ENCODE data around the gene CWC25. TPM values are rescaled to one million over a fixed set of nuclear protein-coding genes. Genes with fewer than 3 reads are reported as not detected.
A peak's percentile ranks its signal among the peaks of the same experiment; 100 is the strongest.

The CWC25 gene
- total and polyA plus RNA-seq, 4 donors: 20.1 to 21.4 (median 21.2) TPM

GRCh38 chr17:38852771-38853291 lies 27.7 kb upstream of the CWC25 start:
- no peak for ATAC-seq (ENCODE audit: insufficient read depth, low FRiP score)
- DNase-seq: peak in 2 of 3 donors; percentile 22 to 36
- Histone ChIP-seq H3K27me3 (ENCODE audit: control insufficient read depth in 3 of 3, insufficient read depth in 3 of 3, low read length in 2 of 3) (no peaks in the 10 kb centered on the region), H3K36me3 (ENCODE audit: control insufficient read depth in 4 of 4, insufficient read depth in 4 of 4, low read length in 4 of 4) (peaks cover 26 to 39% (median 39%) of the 10 kb centered on the region in 4 donors), H3K27ac (ENCODE audit: low read depth in 1 of 2, low read length in 1 of 2) (peak overlapping the region; percentile 55 to 96), H3K4me1 (ENCODE audit: control insufficient read depth in 5 of 5, insufficient read depth in 5 of 5, low read length in 5 of 5) (peaks cover 3 to 18% (median 14%) of the 10 kb centered on the region in 5 donors), H3K9ac (ENCODE audit: insufficient read depth in 1 of 2, low read length in 2 of 2) (peak overlapping the region; percentile 99 to 100), H3K4me3 (peak overlapping the region; percentile 70), H3K9me3 (ENCODE audit: control insufficient read depth in 4 of 4, insufficient read depth in 3 of 4, low read length in 3 of 4) (no peaks in the 10 kb centered on the region)
- WGBS, 2 donors: 0 to 1% methylated on average over 19 of the region's 19 CpGs
- no peak for TF ChIP-seq CTCF (IDR thresholded peaks at IDR 0.05; ENCODE audit: control extremely low read depth, extremely low read depth)

- no peaks in the 10 kb centered on the region for H3K9me3 ChIP-seq (ENCODE audit: control insufficient read depth in 4 of 4, insufficient read depth in 3 of 4, low read length in 3 of 4)
- no peak for DNase-seq
- peaks cover 3 to 18% (median 14%) of the 10 kb centered on the region in 5 donors for H3K4me1 ChIP-seq (ENCODE audit: control insufficient read depth in 5 of 5, insufficient read depth in 5 of 5, low read length in 5 of 5)
- H3K27me3 ChIP-seq (ENCODE audit: control insufficient read depth in 3 of 3, insufficient read depth in 3 of 3, low read length in 2 of 3): no peaks in the 10 kb centered on the region
- no peak for TF ChIP-seq CTCF (IDR thresholded peaks at IDR 0.05; ENCODE audit: control extremely low read depth, extremely low read depth)
- ATAC-seq (ENCODE audit: insufficient read depth, low FRiP score): no peak
- WGBS, 2 donors: 34 to 51% methylated on average over 2 of the region's 2 CpGs
- peaks cover 35 to 41% (median 39%) of the 10 kb centered on the region in 4 donors for H3K36me3 ChIP-seq (ENCODE audit: control insufficient read depth in 4 of 4, insufficient read depth in 4 of 4, low read length in 4 of 4)
- peak overlapping the region; percentile 31 for H3K4me3 ChIP-seq
- H3K9ac ChIP-seq (ENCODE audit: insufficient read depth in 1 of 2, low read length in 2 of 2): peak overlapping the region; percentile 47 to 100
- peak overlapping the region in 1 of 2 donors; percentile 31 for H3K27ac ChIP-seq (ENCODE audit: low read depth in 1 of 2, low read length in 1 of 2)
Measured at GRCh38 chr17:38851434-38851833, 26.3 kb upstream of the CWC25 start.

- no peak overlapping the region for H3K4me3 ChIP-seq
- WGBS, 2 donors: 78 to 88% methylated on average over 7 of the region's 7 CpGs
Measured at GRCh38 chr17:38850374-38850773, 25.3 kb upstream of the CWC25 start.

More at GRCh38 chr17:38850374-38850773, 25.3 kb upstream of the CWC25 start:
- H3K36me3 ChIP-seq (ENCODE audit: control insufficient read depth in 4 of 4, insufficient read depth in 4 of 4, low read length in 4 of 4): peaks cover 35 to 41% (median 39%) of the 10 kb centered on the region in 4 donors
- H3K27me3 ChIP-seq (ENCODE audit: control insufficient read depth in 3 of 3, insufficient read depth in 3 of 3, low read length in 2 of 3): no peaks in the 10 kb centered on the region
- ATAC-seq (ENCODE audit: insufficient read depth, low FRiP score): no peak
- DNase-seq: no peak
- H3K9me3 ChIP-seq (ENCODE audit: control insufficient read depth in 4 of 4, insufficient read depth in 3 of 4, low read length in 3 of 4): no peaks in the 10 kb centered on the region
- no peak overlapping the region for H3K27ac ChIP-seq (ENCODE audit: low read depth in 1 of 2, low read length in 1 of 2)
- peak overlapping the region in 1 of 2 donors; percentile 100 for H3K9ac ChIP-seq (ENCODE audit: insufficient read depth in 1 of 2, low read length in 2 of 2)
- peaks cover 3 to 18% (median 14%) of the 10 kb centered on the region in 5 donors for H3K4me1 ChIP-seq (ENCODE audit: control insufficient read depth in 5 of 5, insufficient read depth in 5 of 5, low read length in 5 of 5)
- no peak for TF ChIP-seq CTCF (IDR thresholded peaks at IDR 0.05; ENCODE audit: control extremely low read depth, extremely low read depth)
